IPS-18a (cell line): ENCODE results near the gene PSKH1.

Experiments
- H3K27ac ChIP-seq: one replicate; pipeline ENCODE4 v1.5.1; 2013; ENCODE audit warnings: low read length
- H3K27me3 ChIP-seq: one replicate; pipeline ENCODE4 v1.6.1; 2013; ENCODE audit warnings: mild to moderate bottlenecking, low read length; ENCODE audit not compliant: control insufficient read depth, insufficient read depth
- H3K36me3 ChIP-seq: one replicate; pipeline ENCODE4 v1.6.1; 2013; ENCODE audit warnings: low read depth, low read length; ENCODE audit not compliant: control insufficient read depth
- H3K4me1 ChIP-seq: one replicate; pipeline ENCODE4 v1.6.1; 2013; ENCODE audit warnings: low read depth, low read length; ENCODE audit not compliant: control insufficient read depth
- H3K4me3 ChIP-seq: one replicate; pipeline ENCODE4 v1.5.1; 2013; ENCODE audit warnings: low read length
- H3K9ac ChIP-seq: one replicate; pipeline ENCODE4 v1.6.1; 2013; ENCODE audit warnings: mild to moderate bottlenecking, low read length, moderate library complexity
- H3K9me3 ChIP-seq: one replicate; pipeline ENCODE4 v1.6.1; 2013; ENCODE audit warnings: low read depth, low read length; ENCODE audit not compliant: control insufficient read depth

The PSKH1 gene

DNA sequence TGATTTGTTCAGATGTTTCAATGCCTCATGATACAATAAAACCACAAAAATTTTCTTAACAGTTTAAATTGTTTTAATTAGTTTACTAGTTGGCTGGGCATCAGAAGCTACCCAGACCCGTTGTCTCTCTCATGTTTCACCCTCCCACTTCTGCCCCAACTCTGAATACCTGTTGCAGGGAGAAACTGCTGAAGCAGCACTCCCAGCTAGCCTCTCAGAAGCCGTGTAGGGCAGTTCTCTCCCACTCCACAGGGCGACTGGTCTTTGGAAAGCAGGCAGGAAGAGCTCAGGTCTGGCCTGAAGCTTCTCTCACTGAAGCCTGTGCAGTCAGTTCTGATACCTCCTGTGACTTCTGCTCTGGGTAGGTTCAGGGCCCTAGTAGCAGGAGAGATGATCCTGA is 21.8 kb upstream of the PSKH1 start:
- H3K27me3 ChIP-seq = no peaks in the 10 kb centered on the region
- H3K9me3 ChIP-seq = no peaks in the 10 kb centered on the region
- no peak overlapping the region for H3K27ac ChIP-seq
- H3K9ac ChIP-seq = no peak overlapping the region
- peaks cover 4% of the 10 kb centered on the region for H3K4me1 ChIP-seq
- H3K36me3 ChIP-seq = peaks cover 28% of the 10 kb centered on the region
- no peak overlapping the region for H3K4me3 ChIP-seq

DNA sequence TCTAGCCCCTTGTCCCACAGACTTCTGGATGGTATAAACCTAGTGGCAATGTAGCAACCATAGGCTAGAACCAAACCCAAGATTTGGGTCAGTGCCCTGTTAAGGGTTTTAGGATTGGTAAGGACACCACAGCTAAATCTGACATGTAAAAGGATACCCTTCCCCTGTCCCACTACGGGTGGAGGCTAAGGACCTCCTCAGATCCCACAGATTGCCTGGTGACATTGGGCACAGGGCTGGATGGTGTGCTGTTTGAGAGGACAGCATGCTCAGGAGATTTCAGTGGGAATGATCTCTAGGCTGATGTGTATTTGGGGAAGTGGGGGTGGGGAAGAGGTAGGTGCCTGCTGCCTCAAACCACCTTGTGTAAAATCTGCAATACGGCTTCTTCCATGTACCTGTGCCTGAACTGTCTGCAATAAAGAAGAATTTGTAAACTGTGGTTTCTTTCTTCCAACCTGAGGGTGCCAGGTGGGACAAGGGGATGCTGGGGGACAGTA is 20.9 kb upstream of the PSKH1 start:
- H3K9ac ChIP-seq = peak overlapping the region; percentile 64
- no peaks in the 10 kb centered on the region for H3K27me3 ChIP-seq
- H3K4me3 ChIP-seq = peak overlapping the region; percentile 74
- peaks cover 4% of the 10 kb centered on the region for H3K4me1 ChIP-seq
- H3K36me3 ChIP-seq = peaks cover 30% of the 10 kb centered on the region
- H3K27ac ChIP-seq = no peak overlapping the region
- no peaks in the 10 kb centered on the region for H3K9me3 ChIP-seq

DNA sequence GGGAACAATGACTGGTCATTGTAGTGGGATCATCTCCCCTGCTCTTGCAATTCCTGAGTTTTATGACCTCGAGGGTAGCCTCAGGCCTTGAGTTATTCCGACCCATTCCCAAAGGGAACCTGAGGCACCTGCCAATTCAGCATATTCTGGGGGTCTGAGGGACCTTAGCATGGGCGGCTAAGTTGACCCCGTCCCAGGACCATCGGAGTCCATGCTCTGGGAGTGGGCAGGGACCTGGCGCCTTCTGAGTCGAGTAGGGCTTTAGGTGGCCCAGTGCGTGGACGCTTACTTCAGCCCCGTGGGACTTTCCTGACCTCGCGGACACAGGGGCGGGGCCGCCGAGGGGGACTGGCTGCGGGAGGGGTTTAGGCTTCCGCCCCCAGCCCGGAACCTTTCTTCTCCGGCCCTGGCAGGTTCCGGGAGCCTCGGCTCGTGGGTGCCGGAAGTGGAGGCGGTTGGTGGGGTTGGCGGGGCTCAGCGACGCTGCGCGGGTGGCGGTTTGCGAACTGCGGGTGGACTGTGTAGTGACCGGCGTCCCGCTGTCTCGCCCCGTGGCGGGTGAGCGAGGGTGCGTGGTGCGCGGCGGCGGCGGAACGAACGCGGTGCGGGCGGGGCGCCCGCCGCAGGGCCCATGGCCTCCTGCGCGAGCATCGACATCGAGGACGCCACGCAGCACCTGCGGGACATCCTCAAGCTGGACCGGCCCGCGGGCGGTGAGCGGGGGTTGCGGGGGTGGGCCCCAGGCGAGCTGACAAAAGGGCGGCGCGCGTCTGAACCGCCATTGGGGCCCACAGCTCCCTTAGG is 20.2 kb upstream of the PSKH1 start, which contains the start of gene EDC4:
EDC4 (plus strand) TSS at position 422 of the 804 bp plus-strand sequence; CDS start at position 632, 210 bp downstream.
- no peak within 1 kb of the TSS for H3K27ac ChIP-seq
- H3K9ac ChIP-seq = peak within 1 kb of the TSS; percentile 64
- H3K9me3 ChIP-seq = no peaks in the 10 kb centered on the region
- peaks cover 4% of the 10 kb centered on the region for H3K4me1 ChIP-seq
- peak within 1 kb of the TSS; percentile 74 for H3K4me3 ChIP-seq
- peaks cover 30% of the 10 kb centered on the region for H3K36me3 ChIP-seq
- H3K27me3 ChIP-seq = no peaks in the 10 kb centered on the region

DNA sequence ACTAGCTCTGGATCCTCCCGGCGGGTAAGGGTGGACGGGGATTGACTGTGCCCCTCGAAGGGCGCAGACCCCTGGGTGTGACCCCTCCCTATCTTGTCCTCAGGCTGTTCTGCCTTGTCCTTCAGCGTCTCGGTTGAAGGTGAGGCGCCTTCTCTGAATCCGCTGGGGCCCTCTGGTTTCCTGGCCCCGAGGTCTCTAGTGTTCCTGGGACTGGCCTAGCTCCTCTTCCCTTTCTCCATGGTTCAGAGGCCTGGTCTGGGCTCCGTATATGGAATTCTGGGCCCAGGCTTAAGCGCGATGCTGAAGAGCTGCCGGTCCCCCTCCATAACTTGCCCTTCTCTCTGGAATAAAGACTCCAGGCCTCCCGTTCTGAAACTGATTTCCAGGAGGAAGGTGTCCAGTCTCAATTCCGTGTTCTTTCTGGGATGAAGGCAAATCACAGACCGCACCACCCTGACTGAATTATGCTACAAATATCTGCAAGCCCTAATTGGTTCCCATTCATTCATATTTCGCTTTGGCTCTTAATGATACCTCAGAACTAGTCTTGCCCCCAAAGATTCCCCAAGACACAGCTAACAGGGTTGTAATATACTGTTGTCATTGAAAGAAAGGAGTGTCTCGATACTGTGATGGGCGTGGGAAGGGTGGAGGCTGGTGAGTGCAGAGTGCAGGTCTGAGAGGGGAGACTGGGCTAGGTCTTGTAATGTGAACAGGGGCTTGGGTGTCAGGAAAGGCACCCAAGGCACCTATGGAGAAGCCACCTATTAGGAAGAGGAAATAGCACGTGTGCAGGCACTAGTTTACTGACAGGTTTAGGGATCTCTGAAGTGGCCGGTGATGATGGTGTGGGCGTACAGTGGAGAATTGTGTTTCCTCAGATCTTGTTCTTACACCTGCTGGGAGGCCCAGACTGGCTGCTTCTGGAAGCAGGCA is 19.4 kb upstream of the PSKH1 start:
- H3K4me3 ChIP-seq = peak overlapping the region; percentile 74
- H3K9ac ChIP-seq = peak overlapping the region; percentile 64
- H3K27me3 ChIP-seq = no peaks in the 10 kb centered on the region
- H3K9me3 ChIP-seq = no peaks in the 10 kb centered on the region
- H3K27ac ChIP-seq = no peak overlapping the region
- H3K4me1 ChIP-seq = peaks cover 4% of the 10 kb centered on the region
- H3K36me3 ChIP-seq = peaks cover 32% of the 10 kb centered on the region

DNA sequence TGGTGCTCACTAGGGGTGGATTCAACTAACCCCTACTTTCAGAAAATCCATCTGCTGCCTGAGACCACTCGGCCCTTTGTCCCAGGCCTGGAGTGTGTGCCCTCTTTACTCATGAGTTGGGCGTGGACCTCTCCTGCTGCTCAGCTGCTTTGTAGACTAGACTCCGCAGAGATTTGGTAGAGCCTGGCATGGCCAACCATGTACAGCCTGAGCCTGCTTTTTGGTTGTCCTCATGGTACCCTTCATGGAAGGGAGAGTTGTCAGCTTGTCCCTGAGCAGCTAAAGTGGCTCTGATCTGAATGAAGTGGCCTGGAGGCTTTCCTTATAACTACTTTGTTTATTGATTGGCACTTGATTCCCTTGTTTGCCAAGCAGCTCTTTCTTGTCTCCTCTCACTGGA is 18.7 kb upstream of the PSKH1 start:
- no peak overlapping the region for H3K27ac ChIP-seq
- H3K4me3 ChIP-seq = peak overlapping the region; percentile 74
- no peaks in the 10 kb centered on the region for H3K9me3 ChIP-seq
- H3K4me1 ChIP-seq = peaks cover 4% of the 10 kb centered on the region
- peaks cover 39% of the 10 kb centered on the region for H3K36me3 ChIP-seq
- no peak overlapping the region for H3K9ac ChIP-seq
- H3K27me3 ChIP-seq = no peaks in the 10 kb centered on the region

DNA sequence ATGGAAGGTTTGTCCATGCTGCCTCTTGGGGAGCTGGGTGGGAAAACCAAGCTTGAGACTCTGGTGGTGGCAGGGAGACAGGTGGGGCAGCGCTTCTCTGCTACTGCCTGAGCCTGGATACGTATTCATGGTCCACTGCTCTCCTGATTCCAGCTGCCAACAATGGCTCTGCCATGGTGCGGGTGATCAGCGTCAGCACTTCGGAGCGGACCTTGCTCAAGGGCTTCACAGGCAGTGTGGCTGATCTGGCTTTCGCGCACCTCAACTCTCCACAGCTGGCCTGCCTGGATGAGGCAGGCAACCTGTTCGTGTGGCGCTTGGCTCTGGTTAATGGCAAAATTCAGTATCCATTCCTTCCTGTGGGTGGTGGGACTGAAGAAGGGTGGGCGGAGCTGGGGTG is 16.0 kb upstream of the PSKH1 start:
- H3K36me3 ChIP-seq = peaks cover 49% of the 10 kb centered on the region
- no peaks in the 10 kb centered on the region for H3K27me3 ChIP-seq
- H3K9ac ChIP-seq = no peak overlapping the region
- no peak overlapping the region for H3K4me3 ChIP-seq
- no peak overlapping the region for H3K27ac ChIP-seq
- no peaks in the 10 kb centered on the region for H3K9me3 ChIP-seq
- peaks cover 4% of the 10 kb centered on the region for H3K4me1 ChIP-seq

DNA sequence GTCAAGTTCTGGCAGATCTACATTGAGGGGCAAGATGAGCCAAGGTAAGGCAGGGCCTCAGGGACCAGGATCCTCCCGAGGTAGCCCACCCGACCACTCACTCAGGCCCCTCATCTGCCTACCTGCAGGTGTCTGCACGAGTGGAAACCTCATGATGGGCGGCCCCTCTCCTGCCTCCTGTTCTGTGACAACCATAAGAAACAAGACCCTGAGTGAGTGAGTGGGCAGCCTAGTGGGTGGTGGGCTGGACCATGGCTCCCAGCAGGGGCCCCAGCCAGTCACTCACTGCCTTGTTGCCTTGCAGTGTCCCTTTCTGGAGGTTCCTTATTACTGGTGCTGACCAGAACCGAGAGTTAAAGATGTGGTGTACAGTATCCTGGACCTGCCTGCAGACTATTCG is 14.8 kb upstream of the PSKH1 start:
- H3K4me1 ChIP-seq = peaks cover 4% of the 10 kb centered on the region
- no peaks in the 10 kb centered on the region for H3K9me3 ChIP-seq
- H3K4me3 ChIP-seq = no peak overlapping the region
- H3K9ac ChIP-seq = no peak overlapping the region
- H3K27me3 ChIP-seq = no peaks in the 10 kb centered on the region
- no peak overlapping the region for H3K27ac ChIP-seq
- H3K36me3 ChIP-seq = peaks cover 61% of the 10 kb centered on the region

DNA sequence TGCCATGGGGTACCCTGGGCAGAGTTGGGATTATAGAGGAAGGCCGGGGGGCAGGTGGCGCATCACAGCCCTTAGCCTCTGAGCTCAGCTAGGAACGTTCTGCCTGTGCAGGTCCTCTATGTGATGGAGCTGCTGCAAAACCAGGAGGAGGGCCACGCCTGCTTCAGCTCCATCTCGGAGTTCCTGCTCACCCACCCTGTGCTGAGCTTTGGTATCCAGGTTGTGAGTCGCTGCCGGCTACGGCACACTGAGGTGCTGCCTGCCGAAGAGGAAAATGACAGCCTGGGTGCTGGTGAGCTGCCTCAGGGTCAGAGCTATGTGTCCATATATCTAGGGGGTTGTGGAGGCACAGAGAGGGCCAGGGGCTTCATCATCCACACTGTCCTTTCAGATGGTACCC is 14.2 kb upstream of the PSKH1 start:
- Histone ChIP-seq H3K4me1 (peaks cover 1% of the 10 kb centered on the region), H3K9ac (no peak overlapping the region), H3K36me3 (peaks cover 62% of the 10 kb centered on the region), H3K4me3 (no peak overlapping the region), H3K27ac (no peak overlapping the region), H3K27me3 (no peaks in the 10 kb centered on the region), H3K9me3 (no peaks in the 10 kb centered on the region)

DNA sequence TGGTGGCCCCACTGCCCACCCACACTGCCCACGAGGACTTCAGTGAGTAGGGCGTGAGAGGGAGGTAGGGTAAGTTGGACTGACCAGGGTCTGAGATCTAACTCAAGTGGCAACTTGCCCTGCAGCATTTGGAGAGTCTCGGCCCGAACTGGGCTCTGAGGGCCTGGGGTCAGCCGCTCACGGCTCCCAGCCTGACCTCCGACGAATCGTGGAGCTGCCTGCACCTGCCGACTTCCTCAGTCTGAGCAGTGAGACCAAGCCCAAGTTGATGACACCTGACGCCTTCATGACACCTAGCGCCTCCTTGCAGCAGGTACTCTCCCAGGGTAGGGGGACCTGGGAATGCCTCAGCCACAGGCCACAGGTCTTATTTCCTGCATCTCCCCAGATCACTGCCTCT is 13.6 kb upstream of the PSKH1 start:
- Histone ChIP-seq H3K27me3 (no peaks in the 10 kb centered on the region), H3K36me3 (peaks cover 62% of the 10 kb centered on the region)

DNA sequence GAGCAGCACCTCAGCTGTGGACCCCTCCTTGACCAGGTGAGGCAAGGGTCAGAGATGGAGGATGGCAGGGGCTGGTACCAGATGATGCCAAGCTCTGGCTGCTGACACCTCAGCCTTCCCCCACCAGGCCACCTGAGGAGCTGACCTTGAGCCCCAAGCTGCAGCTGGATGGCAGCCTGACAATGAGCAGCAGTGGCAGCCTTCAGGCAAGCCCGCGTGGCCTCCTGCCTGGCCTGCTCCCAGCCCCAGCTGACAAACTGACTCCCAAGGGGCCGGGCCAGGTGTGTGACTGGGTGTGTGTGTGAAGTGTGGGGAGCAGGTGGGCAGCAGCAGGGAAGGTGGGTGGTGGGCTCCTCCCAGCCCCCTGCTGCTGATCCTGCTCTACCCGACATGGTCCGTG is 13.1 kb upstream of the PSKH1 start:
- no peaks in the 10 kb centered on the region for H3K27me3 ChIP-seq
- H3K36me3 ChIP-seq = peaks cover 62% of the 10 kb centered on the region
- H3K9ac ChIP-seq = no peak overlapping the region
- no peaks in the 10 kb centered on the region for H3K9me3 ChIP-seq
- no peak overlapping the region for H3K27ac ChIP-seq
- peaks cover 5% of the 10 kb centered on the region for H3K4me1 ChIP-seq
- no peak overlapping the region for H3K4me3 ChIP-seq

More for the DNA sequence above, 13.6 kb upstream of the PSKH1 start:
- H3K4me1 ChIP-seq = peaks cover 2% of the 10 kb centered on the region
- no peak overlapping the region for H3K4me3 ChIP-seq
- H3K9me3 ChIP-seq = no peaks in the 10 kb centered on the region
- no peak overlapping the region for H3K9ac ChIP-seq
- H3K27ac ChIP-seq = no peak overlapping the region

DNA sequence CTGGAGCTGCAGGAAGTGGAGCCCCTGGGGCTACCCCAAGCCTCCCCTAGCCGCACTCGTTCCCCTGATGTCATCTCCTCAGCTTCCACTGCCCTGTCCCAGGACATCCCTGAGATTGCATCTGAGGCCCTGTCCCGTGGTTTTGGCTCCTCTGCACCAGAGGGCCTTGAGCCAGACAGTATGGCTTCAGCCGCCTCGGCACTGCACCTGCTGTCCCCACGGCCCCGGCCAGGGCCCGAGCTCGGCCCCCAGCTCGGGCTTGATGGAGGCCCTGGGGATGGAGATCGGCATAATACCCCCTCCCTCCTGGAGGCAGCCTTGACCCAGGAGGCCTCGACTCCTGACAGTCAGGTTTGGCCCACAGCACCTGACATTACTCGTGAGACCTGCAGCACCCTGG is 12.5 kb upstream of the PSKH1 start:
- Histone ChIP-seq H3K4me1 (peaks cover 7% of the 10 kb centered on the region), H3K9ac (no peak overlapping the region), H3K9me3 (no peaks in the 10 kb centered on the region), H3K27me3 (no peaks in the 10 kb centered on the region), H3K27ac (no peak overlapping the region), H3K4me3 (no peak overlapping the region), H3K36me3 (peaks cover 62% of the 10 kb centered on the region)
